Neural cell (in vitro differentiated cells): ENCODE measurements around the gene LIG1. TPM values are rescaled to one million over a fixed set of nuclear protein-coding genes. Genes with fewer than 3 reads are reported as not detected.

Experiments used
- H2AFZ ChIP-seq: fragments of 200-600, 300-800 bp; sonication (generic), shearing (Covaris generic); 2 replicates; pipeline ENCODE4 v1.6.0; 2014; ENCODE audit warnings: low read depth, mild to moderate bottlenecking, antibody characterized with exemption, low read length, moderate library complexity
- H3F3A ChIP-seq: fragments of 200-600 bp; shearing (Covaris generic); 2 replicates; pipeline ENCODE4 v1.6.1; 2016; ENCODE audit warnings: mild to moderate bottlenecking, moderate library complexity, mixed read lengths, antibody characterized with exemption, low read length; ENCODE audit not compliant: insufficient read depth, poor library complexity, severe bottlenecking
- H3K27ac ChIP-seq: fragments of 200-600, 300-800 bp; sonication (generic), shearing (Covaris generic); 2 replicates; pipeline ENCODE4 v1.5.1; 2014; ENCODE audit warnings: mild to moderate bottlenecking, low read length, moderate library complexity
- H3K27me3 ChIP-seq: fragments of 300-800, 200-600 bp; sonication (generic), shearing (Covaris generic); 2 replicates; pipeline ENCODE4 v1.6.0; 2014; ENCODE audit warnings: mild to moderate bottlenecking, low read depth, low read length, moderate library complexity; ENCODE audit not compliant: insufficient read depth
- H3K36me3 ChIP-seq: fragments of 300-800, 200-600 bp; sonication (generic), shearing (Covaris generic); 2 replicates; pipeline ENCODE4 v1.5.1; 2014; ENCODE audit warnings: mild to moderate bottlenecking, antibody characterized with exemption, low read length, moderate library complexity; ENCODE audit not compliant: insufficient read depth
- H3K4me2 ChIP-seq: fragments of 300-800, 200-600 bp; sonication (generic), shearing (Covaris generic); 2 replicates; pipeline ENCODE4 v1.6.0; 2014; ENCODE audit warnings: mild to moderate bottlenecking, low read length
- H3K4me3 ChIP-seq: fragments of 300-800, 200-600 bp; sonication (generic), shearing (Covaris generic); 2 replicates; pipeline ENCODE4 v1.5.1; 2014; ENCODE audit warnings: mild to moderate bottlenecking, low read length, moderate library complexity
- H3K79me2 ChIP-seq: fragments of 200-600 bp; shearing (Covaris generic); replicated peaks from 2 replicates; pipeline ENCODE4 v1.6.0; 2014; ENCODE audit warnings: mild to moderate bottlenecking, low read length, moderate library complexity; ENCODE audit not compliant: insufficient read depth
- H3K9ac ChIP-seq: fragments of 300-800, 200-600 bp; sonication (generic), shearing (Covaris generic); 2 replicates; pipeline ENCODE4 v1.6.1; 2016; ENCODE audit warnings: mild to moderate bottlenecking, low read length, mixed read lengths
- H3K9me2 ChIP-seq: fragments of 200-600 bp; shearing (Covaris generic); 2 replicates; pipeline ENCODE4 v1.6.1; 2016; ENCODE audit warnings: mild to moderate bottlenecking, low read length, mixed read lengths; ENCODE audit not compliant: insufficient read depth
- H3K9me3 ChIP-seq: fragments of 200-600, 300-800 bp; sonication (generic), shearing (Covaris generic); 2 replicates; pipeline ENCODE4 v1.6.1; 2016; ENCODE audit warnings: mild to moderate bottlenecking, mixed run types, low read length, moderate library complexity, mixed read lengths
- H4K20me1 ChIP-seq: fragments of 200-600 bp; shearing (Covaris generic); 2 replicates; pipeline ENCODE4 v1.6.1; 2016; ENCODE audit warnings: mild to moderate bottlenecking, mixed run types; ENCODE audit not compliant: insufficient read depth
- EP300 ChIP-seq: fragments of 450-650 bp; conservative IDR thresholded peaks from 2 replicates; pipeline ENCODE4 v1.6.1; 2014; ENCODE audit warnings: antibody characterized with exemption, mild to moderate bottlenecking, moderate library complexity; ENCODE audit not compliant: poor library complexity, severe bottlenecking
- EZH2 ChIP-seq: fragments of 200-600, 300-800 bp; shearing (Covaris generic), sonication (generic); IDR thresholded peaks from 2 replicates; pipeline ENCODE4 v1.6.1; 2014; ENCODE audit warnings: antibody characterized with exemption, low read length, borderline replicate concordance, mild to moderate bottlenecking; ENCODE audit not compliant: insufficient read depth, poor library complexity, severe bottlenecking
- MXI1 ChIP-seq: fragments of 450-650 bp; conservative IDR thresholded peaks from 2 replicates; pipeline ENCODE4 v1.6.1; 2014; ENCODE audit warnings: antibody characterized with exemption, mild to moderate bottlenecking; ENCODE audit not compliant: poor library complexity, severe bottlenecking
- POLR2AphosphoS5 ChIP-seq: IDR thresholded peaks from 2 replicates; pipeline ENCODE4 v1.6.1; 2012
- RAD21 ChIP-seq: fragments of 450-650 bp; conservative IDR thresholded peaks from 2 replicates; pipeline ENCODE4 v1.6.1; 2014; ENCODE audit warnings: antibody characterized with exemption, mild to moderate bottlenecking, moderate library complexity
- SMC3 ChIP-seq: fragments of 450-650 bp; conservative IDR thresholded peaks from 2 replicates; pipeline ENCODE4 v1.6.1; 2014; ENCODE audit warnings: antibody characterized with exemption, mild to moderate bottlenecking, moderate library complexity; ENCODE audit not compliant: poor library complexity
- TAF1 ChIP-seq: IDR thresholded peaks from 2 replicates; pipeline ENCODE4 v1.6.1; 2012; ENCODE audit warnings: low read depth
- polyA plus RNA-seq: library from polyadenylated mRNA; depleted of rRNA; stranded (reverse); fragments of >200 nt; gene quantifications from 2 replicates; pipeline ENCODE4 v1.2.3, GENCODE V29; 2014
- TF ChIP-seq, protein P1 (sequence below): fragments of 450-650 bp; IDR thresholded peaks from 2 replicates; pipeline ENCODE4 v1.5.1; 2014; ENCODE audit warnings: antibody characterized with exemption, mild to moderate bottlenecking, moderate library complexity; ENCODE audit not compliant: poor library complexity, severe bottlenecking
- TF ChIP-seq, protein P2 (sequence below): IDR thresholded peaks from 2 replicates; pipeline ENCODE4 v1.6.1; 2012; ENCODE audit warnings: borderline replicate concordance

LIG1 gene
- polyA plus RNA-seq, 1 donor from 2014 or later, result 33.9 TPM

- Histone ChIP-seq H3K4me3 (no peak overlapping the region), H3F3A (no peaks in the 10 kb centered on the region), H2AFZ (no peak overlapping the region), H3K9ac (no peak overlapping the region), H3K4me2 (no peak overlapping the region), H3K9me2 (no peaks in the 10 kb centered on the region), H3K27me3 (no peaks in the 10 kb centered on the region), H3K36me3 (no peaks in the 10 kb centered on the region), H3K79me2 (no peaks in the 10 kb centered on the region), H4K20me1 (no peaks in the 10 kb centered on the region), H3K27ac (no peak overlapping the region), H3K9me3 (no peaks in the 10 kb centered on the region)
- TF ChIP-seq POLR2AphosphoS5 (no peak), RAD21 (no peak), MXI1 (no peak), EP300 (no peak), EZH2 (no peak), SMC3 (no peak), TAF1 (no peak)
- TF ChIP-seq, protein P1, sequence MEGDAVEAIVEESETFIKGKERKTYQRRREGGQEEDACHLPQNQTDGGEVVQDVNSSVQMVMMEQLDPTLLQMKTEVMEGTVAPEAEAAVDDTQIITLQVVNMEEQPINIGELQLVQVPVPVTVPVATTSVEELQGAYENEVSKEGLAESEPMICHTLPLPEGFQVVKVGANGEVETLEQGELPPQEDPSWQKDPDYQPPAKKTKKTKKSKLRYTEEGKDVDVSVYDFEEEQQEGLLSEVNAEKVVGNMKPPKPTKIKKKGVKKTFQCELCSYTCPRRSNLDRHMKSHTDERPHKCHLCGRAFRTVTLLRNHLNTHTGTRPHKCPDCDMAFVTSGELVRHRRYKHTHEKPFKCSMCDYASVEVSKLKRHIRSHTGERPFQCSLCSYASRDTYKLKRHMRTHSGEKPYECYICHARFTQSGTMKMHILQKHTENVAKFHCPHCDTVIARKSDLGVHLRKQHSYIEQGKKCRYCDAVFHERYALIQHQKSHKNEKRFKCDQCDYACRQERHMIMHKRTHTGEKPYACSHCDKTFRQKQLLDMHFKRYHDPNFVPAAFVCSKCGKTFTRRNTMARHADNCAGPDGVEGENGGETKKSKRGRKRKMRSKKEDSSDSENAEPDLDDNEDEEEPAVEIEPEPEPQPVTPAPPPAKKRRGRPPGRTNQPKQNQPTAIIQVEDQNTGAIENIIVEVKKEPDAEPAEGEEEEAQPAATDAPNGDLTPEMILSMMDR, result no peak
- TF ChIP-seq, protein P2, sequence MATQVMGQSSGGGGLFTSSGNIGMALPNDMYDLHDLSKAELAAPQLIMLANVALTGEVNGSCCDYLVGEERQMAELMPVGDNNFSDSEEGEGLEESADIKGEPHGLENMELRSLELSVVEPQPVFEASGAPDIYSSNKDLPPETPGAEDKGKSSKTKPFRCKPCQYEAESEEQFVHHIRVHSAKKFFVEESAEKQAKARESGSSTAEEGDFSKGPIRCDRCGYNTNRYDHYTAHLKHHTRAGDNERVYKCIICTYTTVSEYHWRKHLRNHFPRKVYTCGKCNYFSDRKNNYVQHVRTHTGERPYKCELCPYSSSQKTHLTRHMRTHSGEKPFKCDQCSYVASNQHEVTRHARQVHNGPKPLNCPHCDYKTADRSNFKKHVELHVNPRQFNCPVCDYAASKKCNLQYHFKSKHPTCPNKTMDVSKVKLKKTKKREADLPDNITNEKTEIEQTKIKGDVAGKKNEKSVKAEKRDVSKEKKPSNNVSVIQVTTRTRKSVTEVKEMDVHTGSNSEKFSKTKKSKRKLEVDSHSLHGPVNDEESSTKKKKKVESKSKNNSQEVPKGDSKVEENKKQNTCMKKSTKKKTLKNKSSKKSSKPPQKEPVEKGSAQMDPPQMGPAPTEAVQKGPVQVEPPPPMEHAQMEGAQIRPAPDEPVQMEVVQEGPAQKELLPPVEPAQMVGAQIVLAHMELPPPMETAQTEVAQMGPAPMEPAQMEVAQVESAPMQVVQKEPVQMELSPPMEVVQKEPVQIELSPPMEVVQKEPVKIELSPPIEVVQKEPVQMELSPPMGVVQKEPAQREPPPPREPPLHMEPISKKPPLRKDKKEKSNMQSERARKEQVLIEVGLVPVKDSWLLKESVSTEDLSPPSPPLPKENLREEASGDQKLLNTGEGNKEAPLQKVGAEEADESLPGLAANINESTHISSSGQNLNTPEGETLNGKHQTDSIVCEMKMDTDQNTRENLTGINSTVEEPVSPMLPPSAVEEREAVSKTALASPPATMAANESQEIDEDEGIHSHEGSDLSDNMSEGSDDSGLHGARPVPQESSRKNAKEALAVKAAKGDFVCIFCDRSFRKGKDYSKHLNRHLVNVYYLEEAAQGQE, result no peak
Measured at GRCh38 chr19:48190885-48191284, 20.7 kb upstream of the LIG1 start.

DNA sequence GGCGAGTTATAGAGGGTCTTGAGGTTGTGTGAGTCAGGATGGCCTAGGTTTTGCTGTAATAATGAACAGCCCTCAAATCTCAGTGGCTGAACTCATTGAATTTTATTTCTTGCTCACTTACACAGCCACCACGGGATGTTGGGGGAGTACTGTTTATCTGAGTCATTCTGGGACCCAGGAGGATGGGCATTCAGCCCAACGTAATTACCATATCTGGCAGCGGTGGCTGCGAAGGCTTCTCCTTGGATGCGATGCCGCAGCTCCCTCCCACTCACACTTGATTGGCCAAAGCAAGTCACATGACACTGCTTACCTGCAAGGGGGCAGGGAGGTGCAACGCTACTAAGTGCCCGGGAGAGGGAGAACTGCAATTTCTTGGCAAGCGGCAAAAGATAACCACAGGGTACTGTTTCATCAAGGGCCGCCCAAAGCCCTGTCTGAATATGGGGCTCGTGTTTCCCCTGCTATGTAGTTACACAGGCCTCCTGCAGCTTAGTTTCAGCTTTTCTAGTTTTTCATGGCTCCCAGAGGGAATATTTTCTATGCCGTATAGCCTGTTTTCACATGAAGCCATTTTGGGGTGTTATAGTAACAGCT lies 20.2 kb upstream of the LIG1 start:
- Histone ChIP-seq H3K27ac (no peak overlapping the region), H3K9me2 (no peaks in the 10 kb centered on the region), H3K4me2 (no peak overlapping the region)

More for the DNA sequence above, 20.2 kb upstream of the LIG1 start:
- Histone ChIP-seq H2AFZ (no peak overlapping the region), H3K36me3 (no peaks in the 10 kb centered on the region), H3K4me3 (no peak overlapping the region), H4K20me1 (no peaks in the 10 kb centered on the region), H3F3A (no peaks in the 10 kb centered on the region), H3K27me3 (no peaks in the 10 kb centered on the region), H3K79me2 (no peaks in the 10 kb centered on the region), H3K9ac (no peak overlapping the region), H3K9me3 (no peaks in the 10 kb centered on the region)
- no peak for TF ChIP-seq TAF1
